ENCODE results near the gene FAM234A. TPM values are rescaled to one million over a fixed set of nuclear protein-coding genes. Genes with fewer than 3 reads are reported as not detected.

FAM234A gene
- total RNA-seq, 1 experiment from 2014 or later = 121 TPM

DNA sequence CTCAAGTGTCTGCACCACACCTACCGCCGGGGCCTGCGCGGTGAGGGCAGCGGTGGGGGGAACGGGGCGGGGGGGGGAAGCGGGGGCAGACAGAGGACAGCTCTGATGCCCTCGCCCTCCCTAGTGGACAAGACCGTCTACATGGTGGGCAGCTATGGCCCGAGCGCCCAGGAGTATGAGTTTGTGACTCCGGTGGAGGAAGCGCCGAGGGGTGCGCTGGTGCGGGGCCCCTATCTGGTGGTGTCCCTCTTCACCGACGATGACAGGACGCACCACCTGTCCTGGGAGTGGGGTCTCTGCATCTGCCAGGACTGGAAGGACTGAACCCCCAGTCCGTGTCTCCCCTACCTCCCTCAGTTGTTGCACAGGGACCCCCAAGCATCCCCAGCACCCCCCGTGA is 47.9 kb downstream of the FAM234A start:
- CTCF ChIA-PET = no interaction called here
- in situ Hi-C loops (cut with HindIII; ENCODE audit: low pct_unique_long_range_greater_than_20kb, low sequenced_read_pairs) = no loop called here
- no TSS peak for BruUV-seq (replicated peaks)

DNA sequence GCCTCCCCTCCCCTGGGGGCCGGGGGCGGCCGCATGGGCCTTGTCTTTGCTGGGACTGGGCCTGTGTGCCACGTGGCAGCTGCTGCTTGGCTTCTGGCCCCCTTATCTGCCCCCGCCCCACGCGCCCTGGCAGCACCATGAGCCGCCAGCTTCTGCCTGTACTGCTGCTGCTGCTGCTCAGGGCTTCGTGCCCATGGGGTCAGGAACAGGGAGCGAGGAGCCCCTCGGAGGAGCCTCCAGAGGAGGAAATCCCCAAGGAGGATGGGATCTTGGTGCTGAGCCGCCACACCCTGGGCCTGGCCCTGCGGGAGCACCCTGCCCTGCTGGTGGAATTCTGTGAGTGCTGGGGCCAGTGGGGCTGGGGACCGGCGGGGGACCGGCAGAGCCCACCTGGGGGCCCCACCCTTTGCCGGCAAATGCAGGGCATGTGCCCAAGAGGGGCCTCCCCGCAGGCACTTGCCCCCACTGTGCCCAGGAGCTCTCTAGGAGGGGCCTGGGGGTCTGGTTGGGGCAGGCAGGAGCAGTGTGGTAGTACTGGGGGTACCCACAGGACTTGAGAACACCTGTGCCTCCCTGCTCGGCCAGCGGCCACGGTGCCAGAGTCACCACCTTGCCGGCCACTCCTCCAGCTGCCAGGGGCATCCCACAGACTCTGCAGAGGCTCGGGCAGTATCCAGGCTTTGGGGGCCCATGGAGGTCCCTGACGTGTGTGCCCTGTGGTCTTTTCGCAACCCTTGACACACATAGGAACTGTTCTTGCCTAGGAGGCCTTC is 48.6 kb downstream of the FAM234A start, which contains the start of gene PDIA2:
TSS of gene PDIA2 (plus strand) at position 132 of the 773 bp plus-strand sequence. CDS start at position 138, 6 bp downstream.
- ChIA-PET POLR2A (no interaction called here), CTCF (no interaction called here)
- no peaks in the 10 kb centered on the region for H3K36me3 ChIP-seq (ENCODE audit: control insufficient read depth, insufficient read depth, low read length)
- DNase-seq (ENCODE audit: low read depth, low spot score) = no peak
- peaks cover 2% of the 10 kb centered on the region for H3K4me1 ChIP-seq (ENCODE audit: control insufficient read depth, insufficient read depth, low read length)
- in situ Hi-C loops (cut with HindIII; ENCODE audit: low pct_unique_long_range_greater_than_20kb, low sequenced_read_pairs) (no loop called here), intact Hi-C loops (cut with micrococcal nuclease; ENCODE audit: unreplicated experiment) (no loop called here)
- no peak within 1 kb of the TSS for H3K27ac ChIP-seq (ENCODE audit: low read length)
- no peak within 1 kb of the TSS for H3K4me3 ChIP-seq (ENCODE audit: low read depth in 2 of 2, low read length in 2 of 2)
- no peak for ATAC-seq
- H3K9me3 ChIP-seq (ENCODE audit: control insufficient read depth, insufficient read depth, low read depth, low read length) = no peaks in the 10 kb centered on the region
- no TSS peak for BruUV-seq (replicated peaks)
- TF ChIP-seq TCF7L2 (IDR thresholded peaks at IDR 0.05; ENCODE audit: low read depth, low read length) (no peak), SIN3A (IDR thresholded peaks at IDR 0.05; ENCODE audit: borderline replicate concordance, insufficient read depth, low read depth, low read length) (no peak), POLR2AphosphoS5 (IDR thresholded peaks at IDR 0.05; ENCODE audit: low read depth, low read length) (no peak)
- TF ChIP-seq, protein P1, sequence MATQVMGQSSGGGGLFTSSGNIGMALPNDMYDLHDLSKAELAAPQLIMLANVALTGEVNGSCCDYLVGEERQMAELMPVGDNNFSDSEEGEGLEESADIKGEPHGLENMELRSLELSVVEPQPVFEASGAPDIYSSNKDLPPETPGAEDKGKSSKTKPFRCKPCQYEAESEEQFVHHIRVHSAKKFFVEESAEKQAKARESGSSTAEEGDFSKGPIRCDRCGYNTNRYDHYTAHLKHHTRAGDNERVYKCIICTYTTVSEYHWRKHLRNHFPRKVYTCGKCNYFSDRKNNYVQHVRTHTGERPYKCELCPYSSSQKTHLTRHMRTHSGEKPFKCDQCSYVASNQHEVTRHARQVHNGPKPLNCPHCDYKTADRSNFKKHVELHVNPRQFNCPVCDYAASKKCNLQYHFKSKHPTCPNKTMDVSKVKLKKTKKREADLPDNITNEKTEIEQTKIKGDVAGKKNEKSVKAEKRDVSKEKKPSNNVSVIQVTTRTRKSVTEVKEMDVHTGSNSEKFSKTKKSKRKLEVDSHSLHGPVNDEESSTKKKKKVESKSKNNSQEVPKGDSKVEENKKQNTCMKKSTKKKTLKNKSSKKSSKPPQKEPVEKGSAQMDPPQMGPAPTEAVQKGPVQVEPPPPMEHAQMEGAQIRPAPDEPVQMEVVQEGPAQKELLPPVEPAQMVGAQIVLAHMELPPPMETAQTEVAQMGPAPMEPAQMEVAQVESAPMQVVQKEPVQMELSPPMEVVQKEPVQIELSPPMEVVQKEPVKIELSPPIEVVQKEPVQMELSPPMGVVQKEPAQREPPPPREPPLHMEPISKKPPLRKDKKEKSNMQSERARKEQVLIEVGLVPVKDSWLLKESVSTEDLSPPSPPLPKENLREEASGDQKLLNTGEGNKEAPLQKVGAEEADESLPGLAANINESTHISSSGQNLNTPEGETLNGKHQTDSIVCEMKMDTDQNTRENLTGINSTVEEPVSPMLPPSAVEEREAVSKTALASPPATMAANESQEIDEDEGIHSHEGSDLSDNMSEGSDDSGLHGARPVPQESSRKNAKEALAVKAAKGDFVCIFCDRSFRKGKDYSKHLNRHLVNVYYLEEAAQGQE (IDR thresholded peaks at IDR 0.05; ENCODE audit: insufficient read depth in 1 of 2, low read depth in 2 of 2, low read length in 1 of 2) = no peak
- TF ChIP-seq, protein P2, sequence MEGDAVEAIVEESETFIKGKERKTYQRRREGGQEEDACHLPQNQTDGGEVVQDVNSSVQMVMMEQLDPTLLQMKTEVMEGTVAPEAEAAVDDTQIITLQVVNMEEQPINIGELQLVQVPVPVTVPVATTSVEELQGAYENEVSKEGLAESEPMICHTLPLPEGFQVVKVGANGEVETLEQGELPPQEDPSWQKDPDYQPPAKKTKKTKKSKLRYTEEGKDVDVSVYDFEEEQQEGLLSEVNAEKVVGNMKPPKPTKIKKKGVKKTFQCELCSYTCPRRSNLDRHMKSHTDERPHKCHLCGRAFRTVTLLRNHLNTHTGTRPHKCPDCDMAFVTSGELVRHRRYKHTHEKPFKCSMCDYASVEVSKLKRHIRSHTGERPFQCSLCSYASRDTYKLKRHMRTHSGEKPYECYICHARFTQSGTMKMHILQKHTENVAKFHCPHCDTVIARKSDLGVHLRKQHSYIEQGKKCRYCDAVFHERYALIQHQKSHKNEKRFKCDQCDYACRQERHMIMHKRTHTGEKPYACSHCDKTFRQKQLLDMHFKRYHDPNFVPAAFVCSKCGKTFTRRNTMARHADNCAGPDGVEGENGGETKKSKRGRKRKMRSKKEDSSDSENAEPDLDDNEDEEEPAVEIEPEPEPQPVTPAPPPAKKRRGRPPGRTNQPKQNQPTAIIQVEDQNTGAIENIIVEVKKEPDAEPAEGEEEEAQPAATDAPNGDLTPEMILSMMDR (IDR thresholded peaks at IDR 0.05) = no peak
- H3K27me3 ChIP-seq (ENCODE audit: control insufficient read depth, insufficient read depth, low read length) = no peaks in the 10 kb centered on the region

More for the DNA sequence above, 47.9 kb downstream of the FAM234A start:
- H3K9me3 ChIP-seq (ENCODE audit: control insufficient read depth, insufficient read depth, low read depth, low read length) = no peaks in the 10 kb centered on the region
- ATAC-seq (no peak), DNase-seq (ENCODE audit: low read depth, low spot score) (no peak)
- peaks cover 2% of the 10 kb centered on the region for H3K4me1 ChIP-seq (ENCODE audit: control insufficient read depth, insufficient read depth, low read length)
- intact Hi-C loops (cut with micrococcal nuclease; ENCODE audit: unreplicated experiment) = no loop called here
- no peak overlapping the region for H3K27ac ChIP-seq (ENCODE audit: low read length)
- no peaks in the 10 kb centered on the region for H3K36me3 ChIP-seq (ENCODE audit: control insufficient read depth, insufficient read depth, low read length)
- no peaks in the 10 kb centered on the region for H3K27me3 ChIP-seq (ENCODE audit: control insufficient read depth, insufficient read depth, low read length)
- POLR2A ChIA-PET = no interaction called here
- no peak overlapping the region for H3K4me3 ChIP-seq (ENCODE audit: low read depth in 2 of 2, low read length in 2 of 2)
- TF ChIP-seq, protein P1 (IDR thresholded peaks at IDR 0.05; ENCODE audit: insufficient read depth in 1 of 2, low read depth in 2 of 2, low read length in 1 of 2) = no peak
- no peak for TF ChIP-seq TCF7L2 (IDR thresholded peaks at IDR 0.05; ENCODE audit: low read depth, low read length)
- TF ChIP-seq, protein P2 (IDR thresholded peaks at IDR 0.05) = no peak
- no peak for TF ChIP-seq SIN3A (IDR thresholded peaks at IDR 0.05; ENCODE audit: borderline replicate concordance, insufficient read depth, low read depth, low read length)
- TF ChIP-seq POLR2AphosphoS5 (IDR thresholded peaks at IDR 0.05; ENCODE audit: low read depth, low read length) = no peak
